H1 (cell line): ENCODE results near the gene DLX4. TPM values are rescaled to one million over a fixed set of nuclear protein-coding genes. Genes with fewer than 3 reads are reported as not detected.

Experiments used
- CTCF ChIA-PET: fragments of 300-600 bp; sonication (Branson Sonifier 250); formaldehyde crosslinking; loops from one replicate; lab custom pipeline; 2021; ENCODE audit not compliant: partially characterized antibody; lab: Charles Lee
- POLR2A ChIA-PET: fragments of 300-600 bp; sonication (Branson Sonifier 250); formaldehyde crosslinking; loops from one replicate; lab custom pipeline; 2021; ENCODE audit warnings: inconsistent platforms; ENCODE audit not compliant: partially characterized antibody; lab: Charles Lee
- DNase-seq, 2 experiments: peaks; one replicate each; pipeline versions ENCODE4 v3.0.0 to v3.0.0-alpha.2; 2010 to 2022; ENCODE audit warnings: low spot score in 2 of 2, low read depth in 1 of 2, mixed read lengths in 1 of 2
- FAIRE-seq: peaks from 2 replicates; lab custom pipeline; 2011; peaks lifted over from hg19 to GRCh38; lab: Jason Lieb, UNC
- H2AFZ ChIP-seq: 2 replicates; pipeline ENCODE4 v1.8.1; 2012; ENCODE audit warnings: low read length, inconsistent platforms
- H2AK5ac ChIP-seq: 2 replicates; pipeline ENCODE4 v1.6.1; 2013; ENCODE audit warnings: low read depth, low read length
- H2BK120ac ChIP-seq: replicated peaks from 2 replicates; pipeline ENCODE3; 2013; ENCODE audit warnings: low read depth, low read length, inconsistent platforms
- H2BK12ac ChIP-seq: 2 replicates; pipeline ENCODE4 v1.6.1; 2013; ENCODE audit warnings: low read depth, low read length
- H2BK15ac ChIP-seq: 2 replicates; pipeline ENCODE4 v1.6.1; 2013; ENCODE audit warnings: low read length
- H2BK20ac ChIP-seq: 2 replicates; pipeline ENCODE4 v1.6.1; 2013; ENCODE audit warnings: low read length
- H2BK5ac ChIP-seq: 2 replicates; pipeline ENCODE4 v1.6.1; 2013; ENCODE audit warnings: low read depth, low read length
- H3K14ac ChIP-seq: 2 replicates; pipeline ENCODE4 v1.6.1; 2013; ENCODE audit warnings: inconsistent platforms; ENCODE audit not compliant: insufficient read length
- H3K18ac ChIP-seq: 2 replicates; pipeline ENCODE4 v1.6.1; 2013; ENCODE audit warnings: low read length; ENCODE audit errors: extremely low read depth
- H3K23ac ChIP-seq: 2 replicates; pipeline ENCODE4 v1.6.1; 2013; ENCODE audit warnings: inconsistent platforms; ENCODE audit not compliant: insufficient read length
- H3K23me2 ChIP-seq: 2 replicates; pipeline ENCODE4 v1.6.1; 2013; ENCODE audit warnings: low read depth, low read length
- H3K27ac ChIP-seq: 2 replicates; pipeline ENCODE4 v1.6.1; 2011; ENCODE audit warnings: low read depth, low read length, inconsistent platforms
- H3K27me3 ChIP-seq, 4 experiments: replicated peaks in 1 of 4; 1 replicate in 1 of 4; 2 replicates in 3 of 4; pipeline versions ENCODE4 v1.6.1 to v1.8.1; 2011 to 2013; ENCODE audit warnings: low read length in 3 of 4, mild to moderate bottlenecking in 3 of 4, inconsistent platforms in 2 of 4, mixed read lengths in 2 of 4, moderate library complexity in 1 of 4; ENCODE audit not compliant: control insufficient read depth in 3 of 4, insufficient read depth in 3 of 4; ENCODE audit errors: extremely low read depth in 1 of 4
- H3K36me3 ChIP-seq, 4 experiments: 2 replicates each; pipeline versions ENCODE4 v1.6.1 to v1.8.1; 2011 to 2013; ENCODE audit warnings: mild to moderate bottlenecking in 4 of 4, low read length in 3 of 4, moderate library complexity in 2 of 4, control low read depth in 1 of 4, inconsistent platforms in 1 of 4; ENCODE audit not compliant: insufficient read depth in 4 of 4, control insufficient read depth in 2 of 4
- H3K4ac ChIP-seq: replicated peaks from 2 replicates; pipeline ENCODE3; 2013; ENCODE audit warnings: low read length, low read depth, mixed read lengths, inconsistent platforms; ENCODE audit not compliant: insufficient read length
- H3K4me1 ChIP-seq, 4 experiments: replicated peaks in 1 of 4; 1 replicate in 1 of 4; 2 replicates in 3 of 4; pipeline versions ENCODE4 v1.6.1 to v1.8.1; 2011 to 2013; ENCODE audit warnings: low read length in 3 of 4, inconsistent platforms in 2 of 4, mixed read lengths in 1 of 4; ENCODE audit not compliant: insufficient read depth in 4 of 4, control insufficient read depth in 3 of 4
- H3K4me2 ChIP-seq, 2 experiments: 2 replicates each; pipeline versions ENCODE4 v1.6.1 to v1.8.1; 2011 to 2013; ENCODE audit warnings: low read depth in 2 of 2, low read length in 2 of 2, control low read depth in 1 of 2, inconsistent platforms in 1 of 2, mild to moderate bottlenecking in 1 of 2; ENCODE audit not compliant: insufficient read depth in 1 of 2
- H3K4me3 ChIP-seq, 4 experiments: fragments of 200-600, 300-600 bp in 1 of 4; sonication (generic), shearing (Covaris generic), sonication (Bioruptor Twin) in 1 of 4; 2 replicates each; pipeline versions ENCODE4 v1.5.1 to v1.8.1; 2011 to 2016; ENCODE audit warnings: low read length in 4 of 4, low read depth in 3 of 4, control low read depth in 2 of 4, inconsistent platforms in 2 of 4, mild to moderate bottlenecking in 2 of 4, mixed read lengths in 1 of 4, moderate library complexity in 1 of 4; ENCODE audit not compliant: insufficient read depth in 2 of 4; ENCODE audit errors: extremely low read depth in 1 of 4
- H3K56ac ChIP-seq: replicated peaks from 2 replicates; pipeline ENCODE3; 2013; ENCODE audit warnings: low read depth, mild to moderate bottlenecking, mixed read lengths, low read length, inconsistent platforms; ENCODE audit not compliant: insufficient read length
- H3K79me1 ChIP-seq: 2 replicates; pipeline ENCODE4 v1.6.1; 2013; ENCODE audit warnings: low read depth, low read length, control low read depth
- H3K79me2 ChIP-seq, 2 experiments: 2 replicates each; pipeline versions ENCODE4 v1.6.1 to v1.8.1; 2012 to 2013; ENCODE audit warnings: low read length in 2 of 2, mild to moderate bottlenecking in 2 of 2, inconsistent platforms in 1 of 2; ENCODE audit not compliant: insufficient read depth in 2 of 2, control insufficient read depth in 1 of 2
- H3K9ac ChIP-seq, 4 experiments: replicated peaks in 1 of 4; 1 replicate in 1 of 4; 2 replicates in 3 of 4; pipeline versions ENCODE4 v1.6.1 to v1.8.1; 2011 to 2013; ENCODE audit warnings: low read depth in 3 of 4, low read length in 3 of 4, control low read depth in 2 of 4, mild to moderate bottlenecking in 2 of 4, moderate library complexity in 2 of 4, inconsistent platforms in 1 of 4; ENCODE audit errors: extremely low read depth in 1 of 4
- H3K9me3 ChIP-seq, 2 experiments: 2 replicates each; pipeline versions ENCODE4 v1.6.1 to v1.8.1; 2012 to 2013; ENCODE audit warnings: mild to moderate bottlenecking in 2 of 2, moderate library complexity in 2 of 2, control low read depth in 1 of 2, inconsistent platforms in 1 of 2, low read depth in 1 of 2, low read length in 1 of 2, mixed read lengths in 1 of 2; ENCODE audit not compliant: insufficient read depth in 2 of 2
- H4K20me1 ChIP-seq, 2 experiments: replicated peaks in 1 of 2; 2 replicates each; pipeline versions ENCODE3 to v1.8.1; 2011 to 2013; ENCODE audit warnings: inconsistent platforms in 2 of 2, low read length in 2 of 2, mild to moderate bottlenecking in 1 of 2; ENCODE audit not compliant: insufficient read depth in 2 of 2, control insufficient read depth in 1 of 2
- H4K5ac ChIP-seq: 2 replicates; pipeline ENCODE4 v1.6.1; 2013; ENCODE audit warnings: low read length, low read depth, mixed read lengths, inconsistent platforms; ENCODE audit not compliant: insufficient read length
- H4K8ac ChIP-seq: 2 replicates; pipeline ENCODE4 v1.8.0; 2013; ENCODE audit warnings: mild to moderate bottlenecking, moderate library complexity, low read length, inconsistent platforms; ENCODE audit not compliant: insufficient read depth; ENCODE audit errors: extremely low read depth
- H4K91ac ChIP-seq: replicated peaks from 2 replicates; pipeline ENCODE3; 2013; ENCODE audit warnings: low read length, mixed read lengths, inconsistent platforms; ENCODE audit not compliant: insufficient read length
- BACH1 ChIP-seq: IDR thresholded peaks from 2 replicates; pipeline ENCODE4 v1.6.1; 2012; ENCODE audit warnings: low read length, improper control_type of control experiment
- CBX8 ChIP-seq: fragments of 300-800, 300-1000 bp; sonication (generic); IDR thresholded peaks from 2 replicates; pipeline ENCODE4 v1.7.1; 2016; ENCODE audit warnings: low read depth, low read length, borderline replicate concordance
- CHD2 ChIP-seq: IDR thresholded peaks from 2 replicates; pipeline ENCODE4 v1.6.1; 2012; ENCODE audit warnings: low read length, improper control_type of control experiment
- CREB1 ChIP-seq: IDR thresholded peaks from 2 replicates; pipeline ENCODE4 v1.6.1; 2012; ENCODE audit warnings: inconsistent platforms
- JUND ChIP-seq: IDR thresholded peaks from 2 replicates; pipeline ENCODE4 v1.6.1; 2011; ENCODE audit warnings: mild to moderate bottlenecking, improper control_type of control experiment, low read length
- KDM4A ChIP-seq: IDR thresholded peaks from one replicate; pipeline ENCODE4 v1.7.1; 2012; ENCODE audit warnings: low read depth, mild to moderate bottlenecking, moderate library complexity, low read length, inconsistent platforms; ENCODE audit not compliant: severe bottlenecking
- NANOG ChIP-seq: IDR thresholded peaks from 2 replicates; pipeline ENCODE4 v1.6.1; 2011; ENCODE audit warnings: low read length, low read depth, mild to moderate bottlenecking, inconsistent platforms; ENCODE audit not compliant: insufficient read depth, poor library complexity, severe bottlenecking
- POLR2A ChIP-seq, 2 experiments: IDR thresholded peaks; 1 replicate in 1 of 2; 2 replicates in 1 of 2; pipeline ENCODE4 v1.6.1; 2011; ENCODE audit warnings: low read depth in 2 of 2, low read length in 2 of 2, mild to moderate bottlenecking in 2 of 2; ENCODE audit errors: control extremely low read depth in 1 of 2
- POLR2AphosphoS5 ChIP-seq: IDR thresholded peaks from 2 replicates; pipeline ENCODE4 v1.6.1; 2011; ENCODE audit warnings: low read depth, low read length
- RNF2 ChIP-seq: fragments of 200-900, 300-1000 bp; sonication (generic); IDR thresholded peaks from 2 replicates; pipeline ENCODE4 v1.7.1; 2016; ENCODE audit warnings: borderline replicate concordance, low read depth, mild to moderate bottlenecking, antibody characterized with exemption, low read length; ENCODE audit not compliant: poor library complexity, severe bottlenecking; ENCODE audit errors: missing control alignments
- SP4 ChIP-seq: IDR thresholded peaks from 2 replicates; pipeline ENCODE4 v1.6.1; 2012; ENCODE audit warnings: low read length, inconsistent platforms
- TBP ChIP-seq: IDR thresholded peaks from 2 replicates; pipeline ENCODE4 v1.6.1; 2011; ENCODE audit warnings: low read depth, low read length, improper control_type of control experiment
- YY1 ChIP-seq: IDR thresholded peaks from 2 replicates; pipeline ENCODE4 v1.6.1; 2011; ENCODE audit warnings: low read depth, mild to moderate bottlenecking, low read length
- WGBS, 2 experiments: shearing (Covaris generic) in 1 of 2; methylation state at CpG; one replicate each; pipeline versions ENCODE4 v1.1.6 to v1.1.7; 2013 to 2015; ENCODE audit warnings: low lambda C conversion rate in 2 of 2, mixed read lengths in 2 of 2, inconsistent platforms in 1 of 2, low coverage in 1 of 2, missing lambda C conversion rate in 1 of 2; ENCODE audit not compliant: insufficient replicate concordance in 2 of 2, insufficient coverage in 1 of 2, insufficient read length in 1 of 2; ENCODE audit errors: extremely low coverage in 1 of 2, missing lambda C conversion rate in 1 of 2; 5-methylcytosine and 5-hydroxymethylcytosine counted together
- polyA plus RNA-seq, 7 experiments: library from polyadenylated mRNA; depleted of rRNA in 3 of 7; stranded (reverse) in 5 of 7; unstranded in 2 of 7; fragments of >200 nt in 5 of 7; fragments of 200-250 nt in 2 of 7; gene quantifications; 1 replicate in 5 of 7; 2 replicates in 1 of 7; 4 replicates in 1 of 7; pipeline versions ENCODE4 v1.2.1 to v1.2.3, GENCODE V29; 2011 to 2013; ENCODE audit warnings: missing spikeins in 2 of 7, mixed read lengths in 2 of 7
- total RNA-seq: library from RNA; stranded (reverse); fragmentation: NEBNext Ultra II Directional; extraction: Animal tissue kit (Norgen Biotek cat#: 25700); gene quantifications from 2 replicates; pipeline ENCODE4 v1.2.1, GENCODE V29; 2021
- TF ChIP-seq, protein P1 (sequence below): IDR thresholded peaks from 2 replicates; pipeline ENCODE4 v1.6.1; 2011; ENCODE audit warnings: low read length, improper control_type of control experiment

The DLX4 gene
- total and polyA plus RNA-seq, 2 of the 8 experiments (the other 6 are each of a cell fraction or from before 2014, with no cell fraction given) = 0.67 to 0.80 TPM

DNA sequence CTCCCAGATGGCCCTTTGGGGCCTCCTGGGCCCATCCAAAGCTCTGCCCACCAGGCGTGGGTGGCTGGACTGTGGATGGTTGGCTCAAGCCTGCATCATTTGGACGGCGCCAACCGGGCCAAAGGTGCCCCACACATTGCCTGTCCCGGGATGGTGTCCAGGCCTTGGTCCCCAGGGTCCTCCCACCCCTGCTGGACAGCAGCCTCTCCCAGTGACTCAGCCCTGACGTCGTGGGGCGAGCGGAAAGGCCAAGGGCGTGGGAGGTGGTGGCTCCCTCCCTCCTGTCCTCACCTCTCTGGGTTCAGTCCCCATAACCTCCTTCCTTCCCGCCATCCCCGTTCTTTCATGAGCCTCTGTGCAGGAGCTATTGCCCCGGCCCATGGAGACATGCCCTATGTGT lies 42.1 kb upstream of the DLX4 start:
- Histone ChIP-seq H2BK20ac (no peak overlapping the region), H2AK5ac (no peak overlapping the region), H3K56ac (no peak overlapping the region), H3K4me3 (no peak overlapping the region), H3K23me2 (no peaks in the 10 kb centered on the region), H3K4ac (no peak overlapping the region), H3K27ac (no peak overlapping the region), H3K9me3 (no peaks in the 10 kb centered on the region), H2AFZ (no peak overlapping the region), H4K8ac (no peak overlapping the region), H3K79me2 (no peaks in the 10 kb centered on the region), H3K36me3 (no peaks in the 10 kb centered on the region), H3K4me2 (no peak overlapping the region), H3K9ac (no peak overlapping the region), H2BK15ac (no peak overlapping the region), H2BK12ac (no peak overlapping the region), H2BK5ac (no peak overlapping the region), H4K20me1 (no peaks in the 10 kb centered on the region), H3K23ac (no peak overlapping the region), H4K5ac (no peak overlapping the region), H2BK120ac (no peak overlapping the region), H3K14ac (no peak overlapping the region), H3K18ac (no peak overlapping the region), H3K79me1 (no peaks in the 10 kb centered on the region), H3K27me3 (no peaks in the 10 kb centered on the region), H4K91ac (no peak overlapping the region), H3K4me1 (no peaks in the 10 kb centered on the region)
- WGBS, 2 experiments = 88% methylated on average over 13 of the region's 13 CpGs; no CpG with 5 or more reads in 1 of the 2 experiments
- CTCF ChIA-PET = interaction anchor here (0.9 to 10.3 kb wide), 13 partner anchors 14 to 83 kb away, joined by 3 to 87 read pairs (median 4); partner anchors contain the start of gene DLX3
- FAIRE-seq (no peak), DNase-seq (no peak)
- POLR2A ChIA-PET = interaction anchor here (1.0 to 1.2 kb wide), 3 partner anchors 11 to 17 kb away, joined by 3 to 4 read pairs (median 3); no protein-coding TSS in a partner anchor
- TF ChIP-seq JUND (no peak), YY1 (no peak), KDM4A (no peak), SP4 (no peak), TBP (no peak), RNF2 (no peak), CBX8 (no peak), CREB1 (no peak), POLR2A (IDR thresholded peaks at IDR 0.05; ENCODE audit: control extremely low read depth in 1 of 2, low read depth in 2 of 2, low read length in 2 of 2) (no peak), CHD2 (no peak), POLR2AphosphoS5 (no peak), NANOG (no peak), BACH1 (no peak)
- TF ChIP-seq, protein P1, sequence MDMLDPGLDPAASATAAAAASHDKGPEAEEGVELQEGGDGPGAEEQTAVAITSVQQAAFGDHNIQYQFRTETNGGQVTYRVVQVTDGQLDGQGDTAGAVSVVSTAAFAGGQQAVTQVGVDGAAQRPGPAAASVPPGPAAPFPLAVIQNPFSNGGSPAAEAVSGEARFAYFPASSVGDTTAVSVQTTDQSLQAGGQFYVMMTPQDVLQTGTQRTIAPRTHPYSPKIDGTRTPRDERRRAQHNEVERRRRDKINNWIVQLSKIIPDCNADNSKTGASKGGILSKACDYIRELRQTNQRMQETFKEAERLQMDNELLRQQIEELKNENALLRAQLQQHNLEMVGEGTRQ = no peak
